ENCODE results near the gene TNS3. TPM values are rescaled to one million over a fixed set of nuclear protein-coding genes. Genes with fewer than 3 reads are reported as not detected.

Gene TNS3
- total RNA-seq, 1 donor from 2014 or later, result 41.2 TPM

DNA sequence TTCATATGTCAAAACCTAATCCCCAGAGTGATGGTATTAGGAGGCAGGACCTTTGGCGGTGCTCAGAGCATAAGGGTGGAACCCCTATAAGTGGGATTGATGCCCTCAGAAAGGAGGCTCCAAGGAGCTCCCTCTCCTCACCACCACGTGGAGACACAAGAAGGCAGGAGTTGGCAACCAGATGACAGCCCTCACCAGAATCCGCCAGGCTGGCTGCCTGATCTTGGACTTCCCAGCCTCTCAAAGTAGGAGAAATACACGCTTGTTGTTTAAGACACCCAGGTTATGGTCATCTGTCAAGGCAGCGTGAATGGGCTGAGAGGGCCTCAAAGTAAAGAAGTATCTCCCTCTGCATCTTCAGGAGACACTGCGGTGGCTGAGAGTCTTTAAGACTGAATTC, 187.7 kb downstream of the TNS3 start:
- TF ChIP-seq, protein P1, sequence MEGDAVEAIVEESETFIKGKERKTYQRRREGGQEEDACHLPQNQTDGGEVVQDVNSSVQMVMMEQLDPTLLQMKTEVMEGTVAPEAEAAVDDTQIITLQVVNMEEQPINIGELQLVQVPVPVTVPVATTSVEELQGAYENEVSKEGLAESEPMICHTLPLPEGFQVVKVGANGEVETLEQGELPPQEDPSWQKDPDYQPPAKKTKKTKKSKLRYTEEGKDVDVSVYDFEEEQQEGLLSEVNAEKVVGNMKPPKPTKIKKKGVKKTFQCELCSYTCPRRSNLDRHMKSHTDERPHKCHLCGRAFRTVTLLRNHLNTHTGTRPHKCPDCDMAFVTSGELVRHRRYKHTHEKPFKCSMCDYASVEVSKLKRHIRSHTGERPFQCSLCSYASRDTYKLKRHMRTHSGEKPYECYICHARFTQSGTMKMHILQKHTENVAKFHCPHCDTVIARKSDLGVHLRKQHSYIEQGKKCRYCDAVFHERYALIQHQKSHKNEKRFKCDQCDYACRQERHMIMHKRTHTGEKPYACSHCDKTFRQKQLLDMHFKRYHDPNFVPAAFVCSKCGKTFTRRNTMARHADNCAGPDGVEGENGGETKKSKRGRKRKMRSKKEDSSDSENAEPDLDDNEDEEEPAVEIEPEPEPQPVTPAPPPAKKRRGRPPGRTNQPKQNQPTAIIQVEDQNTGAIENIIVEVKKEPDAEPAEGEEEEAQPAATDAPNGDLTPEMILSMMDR (IDR thresholded peaks at IDR 0.05; ENCODE audit: insufficient read depth, low read length, poor library complexity, severe bottlenecking), result no peak
- no peak for DNase-seq (ENCODE audit: low read depth)
- peaks cover 10% of the 10 kb centered on the region for H3K36me3 ChIP-seq (ENCODE audit: control insufficient read depth, insufficient read depth, low read length)
- H3K4me3 ChIP-seq (ENCODE audit: low read depth, low read length), result no peak overlapping the region
- H3K27me3 ChIP-seq (ENCODE audit: control insufficient read depth, insufficient read depth, low read length), result no peaks in the 10 kb centered on the region

DNA sequence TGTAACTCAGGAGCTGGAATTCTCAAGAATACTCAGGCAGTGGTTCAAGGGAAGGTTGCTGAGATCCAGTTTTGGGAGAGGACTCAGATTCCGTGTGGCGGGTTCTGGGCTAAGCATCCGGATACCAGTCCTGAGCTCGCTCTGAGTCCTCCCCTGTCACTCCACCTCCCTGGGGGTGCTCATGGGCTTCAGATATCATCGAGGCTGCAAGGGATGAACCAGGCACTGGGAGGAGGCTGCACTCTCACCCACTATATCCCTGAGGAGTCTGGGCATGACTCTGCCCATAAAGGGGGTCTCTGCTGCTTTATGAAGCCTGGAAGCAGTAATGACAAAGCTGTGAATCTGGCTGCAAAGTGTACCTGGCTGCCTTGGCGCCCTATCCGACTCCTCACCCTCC, 188.5 kb downstream of the TNS3 start:
- TF ChIP-seq, protein P1 (IDR thresholded peaks at IDR 0.05; ENCODE audit: insufficient read depth, low read length, poor library complexity, severe bottlenecking), result no peak
- no peaks in the 10 kb centered on the region for H3K27me3 ChIP-seq (ENCODE audit: control insufficient read depth, insufficient read depth, low read length)
- H3K4me3 ChIP-seq (ENCODE audit: low read depth, low read length), result no peak overlapping the region
- DNase-seq (ENCODE audit: low read depth), result no peak
- peaks cover 10% of the 10 kb centered on the region for H3K36me3 ChIP-seq (ENCODE audit: control insufficient read depth, insufficient read depth, low read length)

DNA sequence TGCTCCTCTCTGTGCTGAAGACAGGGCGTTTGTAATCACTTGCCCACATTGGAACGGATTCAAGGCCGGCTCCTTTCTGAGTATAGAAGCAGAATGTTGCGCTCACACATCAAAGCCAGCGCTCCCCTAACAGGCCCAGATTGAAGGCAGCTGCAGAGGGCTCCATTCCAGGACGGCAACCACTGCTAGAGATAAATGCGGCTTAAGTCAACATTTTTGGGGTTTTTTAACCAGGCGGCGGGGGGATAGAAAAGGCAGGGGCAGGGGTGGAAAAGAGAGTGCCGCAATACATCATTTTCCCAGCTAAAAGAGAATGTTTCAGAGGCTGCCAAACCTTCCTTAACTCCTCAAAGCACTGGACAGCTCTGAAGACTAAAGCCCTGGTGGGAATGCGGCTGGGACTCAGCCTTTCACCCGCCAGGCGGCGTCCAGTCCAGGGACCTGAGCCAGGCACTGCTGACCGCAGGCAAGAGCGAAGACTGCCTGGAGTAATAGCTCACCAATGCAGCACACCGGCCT, 189.6 kb downstream of the TNS3 start:
- TF ChIP-seq, protein P1 (IDR thresholded peaks at IDR 0.05; ENCODE audit: insufficient read depth, low read length, poor library complexity, severe bottlenecking), result no peak
- H3K36me3 ChIP-seq (ENCODE audit: control insufficient read depth, insufficient read depth, low read length), result peaks cover 10% of the 10 kb centered on the region
- H3K4me3 ChIP-seq (ENCODE audit: low read depth, low read length), result no peak overlapping the region
- H3K27me3 ChIP-seq (ENCODE audit: control insufficient read depth, insufficient read depth, low read length), result no peaks in the 10 kb centered on the region
- DNase-seq (ENCODE audit: low read depth), result no peak

GRCh38 chr7:47391726-47392125, 190.2 kb downstream of the TNS3 start:
- no peak for DNase-seq (ENCODE audit: low read depth)
- no peaks in the 10 kb centered on the region for H3K27me3 ChIP-seq (ENCODE audit: control insufficient read depth, insufficient read depth, low read length)
- peaks cover 8% of the 10 kb centered on the region for H3K36me3 ChIP-seq (ENCODE audit: control insufficient read depth, insufficient read depth, low read length)
- no peak overlapping the region for H3K4me3 ChIP-seq (ENCODE audit: low read depth, low read length)
- TF ChIP-seq, protein P1 (IDR thresholded peaks at IDR 0.05; ENCODE audit: insufficient read depth, low read length, poor library complexity, severe bottlenecking), result no peak

- no peak for DNase-seq (ENCODE audit: low read depth)
- no peaks in the 10 kb centered on the region for H3K27me3 ChIP-seq (ENCODE audit: control insufficient read depth, insufficient read depth, low read length)
- H3K36me3 ChIP-seq (ENCODE audit: control insufficient read depth, insufficient read depth, low read length), result peaks cover 8% of the 10 kb centered on the region
- TF ChIP-seq, protein P1 (IDR thresholded peaks at IDR 0.05; ENCODE audit: insufficient read depth, low read length, poor library complexity, severe bottlenecking), result no peak
- H3K4me3 ChIP-seq (ENCODE audit: low read depth, low read length), result no peak overlapping the region
Measured at GRCh38 chr7:47390914-47391313, 191.0 kb downstream of the TNS3 start.

- Histone ChIP-seq H3K4me3 (ENCODE audit: low read depth, low read length) (no peak overlapping the region), H3K27me3 (ENCODE audit: control insufficient read depth, insufficient read depth, low read length) (no peaks in the 10 kb centered on the region), H3K36me3 (ENCODE audit: control insufficient read depth, insufficient read depth, low read length) (peaks cover 8% of the 10 kb centered on the region)
- no peak for DNase-seq (ENCODE audit: low read depth)
- TF ChIP-seq, protein P1 (IDR thresholded peaks at IDR 0.05; ENCODE audit: insufficient read depth, low read length, poor library complexity, severe bottlenecking), result no peak
Measured at GRCh38 chr7:47389923-47390630, 191.8 kb downstream of the TNS3 start.
